NCI-H2171 treated with DMSO at 0.1 percent for 48 hours (cell line): ENCODE measurements around the gene PLXNB1.

ENCODE experiments used
- DNase-seq: peaks from one replicate; lab custom pipeline; 2025; lab: John Stamatoyannopoulos, UW

The PLXNB1 gene

DNA sequence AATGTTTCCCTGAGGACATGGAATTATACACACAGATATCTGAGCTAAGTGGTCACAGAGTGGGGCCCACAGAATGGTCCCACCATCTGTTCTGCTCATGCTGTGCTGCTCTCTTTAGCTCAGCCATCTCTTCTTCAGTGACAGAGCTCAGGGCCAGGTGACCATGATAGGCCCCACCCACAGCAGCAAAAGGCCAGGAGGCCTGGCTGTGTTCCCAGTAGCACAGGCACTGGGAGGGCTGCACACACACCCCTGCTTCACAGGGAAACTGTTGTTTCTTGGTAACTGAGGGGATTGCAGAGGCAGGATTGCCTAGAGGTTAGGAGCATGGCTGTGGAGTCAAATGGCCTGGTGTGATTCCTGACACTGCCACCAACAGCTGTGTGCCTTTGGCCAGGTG, 62.7 kb downstream of the PLXNB1 start:
- DNase-seq, result peak; percentile 87

DNA sequence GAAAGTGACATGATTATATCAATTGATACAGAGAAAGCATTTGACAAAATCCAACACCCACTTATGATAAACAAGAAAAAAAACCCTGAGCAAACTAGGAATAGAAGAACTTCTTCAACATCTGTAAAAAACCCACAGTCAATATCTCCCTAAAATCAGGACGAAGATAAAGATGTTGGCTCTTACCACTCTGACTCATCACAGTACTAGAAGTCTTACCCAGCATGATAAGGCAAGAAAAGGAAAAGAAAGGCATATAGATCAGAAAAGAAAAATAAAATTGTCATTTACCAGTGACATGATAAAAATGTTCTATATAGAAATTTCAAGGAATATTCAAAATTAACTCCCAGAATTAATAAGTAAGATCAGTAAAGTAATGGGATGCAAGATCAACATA, 65.0 kb downstream of the PLXNB1 start:
- DNase-seq, result no peak

DNA sequence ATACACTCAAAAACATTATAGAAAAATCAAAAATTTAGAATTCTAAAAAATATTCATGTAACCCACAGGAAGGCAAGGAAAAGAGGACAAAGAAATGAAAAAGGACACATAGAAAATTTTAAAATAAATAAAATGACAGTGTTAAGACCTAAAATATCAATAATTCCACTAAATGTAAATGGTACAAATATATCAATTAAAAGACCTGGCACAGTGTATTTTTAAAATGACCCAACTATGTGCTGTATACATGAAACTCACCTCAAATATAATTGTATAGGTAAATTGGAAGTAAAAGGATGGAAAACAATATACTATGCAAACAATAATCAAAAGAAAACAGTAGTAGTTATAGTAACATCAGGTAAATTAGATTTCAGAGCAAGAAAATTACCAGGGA, 68.0 kb downstream of the PLXNB1 start:
- DNase-seq, result no peak

DNA sequence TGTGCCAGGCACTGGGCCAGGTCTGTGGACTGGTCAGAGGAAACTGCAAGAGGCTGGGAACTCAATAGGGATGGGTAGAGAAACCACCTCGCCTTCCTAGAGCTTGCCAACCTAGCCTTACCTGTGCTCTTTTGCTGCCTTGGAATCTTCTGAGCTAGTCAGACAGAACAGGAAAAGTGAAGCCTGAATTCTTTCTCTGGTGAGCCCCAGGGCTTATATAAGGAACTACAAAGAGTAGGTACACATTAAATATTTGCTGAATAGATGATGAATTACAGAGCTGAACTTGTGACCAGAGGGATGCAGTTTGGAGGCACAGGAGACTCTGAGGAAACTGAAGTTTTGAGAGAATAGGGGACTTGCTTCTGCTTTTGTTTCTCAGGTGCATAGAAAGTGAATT, 73.5 kb downstream of the PLXNB1 start:
- no peak for DNase-seq

DNA sequence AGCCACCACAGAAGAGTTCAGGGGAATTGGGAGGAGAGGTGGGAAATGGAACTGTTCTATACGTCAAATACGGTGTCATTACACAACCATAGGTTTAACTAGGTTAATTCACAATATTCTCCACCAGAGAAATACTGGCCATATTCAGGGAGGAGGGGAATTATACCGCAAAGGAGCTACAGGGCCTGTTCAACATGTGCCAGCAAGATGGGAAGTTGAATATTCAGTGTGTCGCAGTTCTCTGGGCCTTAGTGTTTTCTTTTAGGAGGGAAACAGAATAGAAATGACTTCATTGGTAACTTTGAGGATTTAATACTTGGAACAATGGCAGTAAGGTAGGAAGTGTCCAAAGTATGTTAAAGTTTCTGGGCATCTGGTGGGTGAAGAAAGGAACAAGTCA, 75.9 kb downstream of the PLXNB1 start:
- no peak for DNase-seq
